HuH-7 (cell line): ENCODE data around the gene PCDHB10.
"Not testable (repeated sequence)": the region's sequence is repeated elsewhere in the genome, so short reads cannot be mapped to it uniquely, and the experiment has no call there.

Experiments
- DNase-seq: peaks from one replicate; pipeline ENCODE4 v3.0.0; 2011; ENCODE audit warnings: low spot score

Gene PCDHB10

GRCh38 chr5:141188682-141189081 is 3.5 kb upstream of the PCDHB10 start:
- not testable (repeated sequence) for DNase-seq

DNA sequence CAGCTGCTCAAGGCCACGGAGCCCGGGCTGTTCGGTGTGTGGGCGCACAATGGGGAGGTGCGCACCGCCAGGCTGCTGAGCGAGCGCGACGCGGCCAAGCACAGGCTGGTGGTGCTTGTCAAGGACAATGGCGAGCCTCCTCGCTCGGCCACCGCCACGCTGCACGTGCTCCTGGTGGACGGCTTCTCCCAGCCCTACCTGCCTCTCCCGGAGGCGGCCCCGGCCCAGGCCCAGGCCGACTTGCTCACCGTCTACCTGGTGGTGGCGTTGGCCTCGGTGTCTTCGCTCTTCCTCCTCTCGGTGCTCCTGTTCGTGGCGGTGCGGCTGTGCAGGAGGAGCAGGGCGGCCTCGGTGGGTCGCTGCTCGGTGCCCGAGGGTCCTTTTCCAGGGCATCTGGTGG is 3.0 kb upstream of the PCDHB10 start:
- not testable (repeated sequence) for DNase-seq

GRCh38 chr5:141194332-141194731 is 2.2 kb downstream of the PCDHB10 start:
- not testable (repeated sequence) for DNase-seq

- DNase-seq, result no peak
Measured at GRCh38 chr5:141196363-141196762, 4.2 kb downstream of the PCDHB10 start.

DNA sequence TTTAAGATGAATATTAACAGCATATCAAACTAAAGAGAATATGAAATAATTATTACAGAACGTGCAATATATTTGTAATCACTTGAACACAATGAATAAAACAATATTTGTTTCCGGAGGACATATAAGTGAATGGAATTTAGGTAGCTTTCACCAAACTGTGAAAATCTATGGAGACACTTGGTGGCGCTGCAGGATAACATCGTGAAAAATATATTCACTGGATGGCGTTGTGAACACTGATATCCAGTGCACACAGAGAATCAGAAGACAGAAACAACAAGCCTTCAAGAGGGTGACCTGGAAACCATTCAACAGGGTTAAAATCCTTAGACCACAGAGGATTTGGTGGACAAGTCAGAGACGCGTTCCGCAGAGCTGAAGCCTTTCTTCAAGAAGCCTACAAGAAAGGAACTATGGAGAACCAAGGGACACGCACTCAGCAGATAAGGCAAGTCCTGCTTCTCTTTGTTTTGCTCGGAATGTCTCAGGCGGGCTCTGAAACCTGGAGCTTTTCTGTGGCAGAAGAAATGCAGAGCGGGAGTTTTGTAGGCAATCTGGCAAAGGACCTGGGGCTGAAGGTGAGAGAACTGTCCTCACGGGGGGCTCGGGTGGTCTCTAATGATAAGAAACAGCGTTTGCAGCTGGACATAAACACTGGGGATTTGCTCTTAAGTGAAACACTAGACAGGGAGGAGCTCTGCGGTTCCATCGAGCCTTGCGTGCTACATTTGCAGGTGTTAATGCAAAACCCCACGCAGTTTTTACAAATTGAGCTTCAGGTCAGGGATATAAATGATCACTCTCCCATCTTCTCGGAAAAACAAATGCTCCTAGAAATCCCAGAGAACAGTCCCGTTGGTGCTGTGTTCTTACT is 7.4 kb downstream of the PCDHB10 start, which contains the start of gene PCDHB11:
PCDHB11 (plus strand) TSS at position 269 of the 877 bp plus-strand sequence; CDS start at position 417, 148 bp downstream.
- DNase-seq, result peak; percentile 77

GRCh38 chr5:141201126-141201525 is 9.0 kb downstream of the PCDHB10 start:
- not testable (repeated sequence) for DNase-seq

DNA sequence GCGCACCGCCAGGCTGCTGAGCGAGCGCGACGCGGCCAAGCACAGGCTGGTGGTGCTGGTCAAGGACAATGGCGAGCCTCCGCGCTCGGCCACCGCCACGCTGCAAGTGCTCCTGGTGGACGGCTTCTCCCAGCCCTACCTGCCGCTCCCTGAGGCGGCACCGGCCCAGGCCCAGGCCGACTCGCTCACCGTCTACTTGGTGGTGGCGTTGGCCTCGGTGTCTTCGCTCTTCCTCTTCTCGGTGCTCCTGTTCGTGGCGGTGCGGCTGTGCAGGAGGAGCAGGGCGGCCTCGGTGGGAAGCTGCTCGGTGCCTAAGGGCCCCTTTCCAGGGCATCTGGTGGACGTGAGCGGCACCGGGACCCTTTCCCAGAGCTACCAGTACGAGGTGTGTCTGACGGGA is 9.5 kb downstream of the PCDHB10 start:
- DNase-seq, result not testable (repeated sequence)

- DNase-seq, result peak; percentile 43
Measured at GRCh38 chr5:141208478-141208877, 16.3 kb downstream of the PCDHB10 start, which contains the start of gene PCDHB12. PCDHB12 (plus strand) TSS chr5:141208719; CDS start chr5:141208908, 189 bp downstream.

DNA sequence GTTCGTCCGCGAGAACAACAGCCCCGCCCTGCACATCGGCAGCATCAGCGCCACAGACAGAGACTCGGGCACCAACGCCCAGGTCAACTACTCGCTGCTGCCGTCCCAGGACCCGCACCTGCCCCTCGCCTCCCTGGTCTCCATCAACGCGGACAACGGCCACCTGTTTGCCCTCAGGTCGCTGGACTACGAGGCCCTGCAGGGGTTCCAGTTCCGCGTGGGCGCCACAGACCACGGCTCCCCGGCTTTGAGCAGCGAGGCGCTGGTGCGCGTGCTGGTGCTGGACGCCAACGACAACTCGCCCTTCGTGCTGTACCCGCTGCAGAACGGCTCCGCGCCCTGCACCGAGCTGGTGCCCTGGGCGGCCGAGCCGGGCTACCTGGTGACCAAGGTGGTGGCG is 18.1 kb downstream of the PCDHB10 start:
- DNase-seq, result not testable (repeated sequence)

- not testable (repeated sequence) for DNase-seq
Measured at GRCh38 chr5:141210849-141211248, 18.7 kb downstream of the PCDHB10 start.

- peak; percentile 59 for DNase-seq
Measured at GRCh38 chr5:141213656-141214339, 21.6 kb downstream of the PCDHB10 start, which contains the start of gene PCDHB13. PCDHB13 (plus strand) TSS chr5:141213919; CDS start chr5:141214124, 205 bp downstream.

GRCh38 chr5:141214583-141214982 is 22.4 kb downstream of the PCDHB10 start:
- not testable (repeated sequence) for DNase-seq

GRCh38 chr5:141215504-141215903 is 23.4 kb downstream of the PCDHB10 start:
- not testable (repeated sequence) for DNase-seq

DNA sequence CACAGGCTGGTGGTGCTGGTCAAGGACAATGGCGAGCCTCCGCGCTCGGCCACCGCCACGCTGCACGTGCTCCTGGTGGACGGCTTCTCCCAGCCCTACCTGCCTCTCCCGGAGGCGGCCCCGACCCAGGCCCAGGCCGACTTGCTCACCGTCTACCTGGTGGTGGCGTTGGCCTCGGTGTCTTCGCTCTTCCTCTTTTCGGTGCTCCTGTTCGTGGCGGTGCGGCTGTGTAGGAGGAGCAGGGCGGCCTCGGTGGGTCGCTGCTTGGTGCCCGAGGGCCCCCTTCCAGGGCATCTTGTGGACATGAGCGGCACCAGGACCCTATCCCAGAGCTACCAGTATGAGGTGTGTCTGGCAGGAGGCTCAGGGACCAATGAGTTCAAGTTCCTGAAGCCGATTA is 23.9 kb downstream of the PCDHB10 start:
- not testable (repeated sequence) for DNase-seq

GRCh38 chr5:141223112-141223783 is 31.1 kb downstream of the PCDHB10 start, which contains the start of gene PCDHB14:
PCDHB14 (plus strand) TSS chr5:141223343; CDS start chr5:141223506, 163 bp downstream.
- DNase-seq, result peak; percentile 58

- DNase-seq, result not testable (repeated sequence)
Measured at GRCh38 chr5:141224844-141225243, 32.7 kb downstream of the PCDHB10 start.

DNA sequence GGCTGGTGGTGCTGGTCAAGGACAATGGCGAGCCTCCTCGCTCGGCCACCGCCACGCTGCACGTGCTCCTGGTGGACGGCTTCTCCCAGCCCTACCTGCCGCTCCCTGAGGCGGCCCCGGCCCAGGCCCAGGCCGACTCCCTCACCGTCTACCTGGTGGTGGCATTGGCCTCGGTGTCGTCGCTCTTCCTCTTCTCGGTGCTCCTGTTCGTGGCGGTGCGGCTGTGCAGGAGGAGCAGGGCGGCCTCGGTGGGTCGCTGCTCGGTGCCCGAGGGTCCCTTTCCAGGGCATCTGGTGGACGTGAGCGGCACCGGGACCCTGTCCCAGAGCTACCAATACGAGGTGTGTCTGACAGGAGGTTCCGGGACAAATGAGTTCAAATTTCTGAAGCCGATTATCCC is 33.3 kb downstream of the PCDHB10 start:
- not testable (repeated sequence) for DNase-seq

DNA sequence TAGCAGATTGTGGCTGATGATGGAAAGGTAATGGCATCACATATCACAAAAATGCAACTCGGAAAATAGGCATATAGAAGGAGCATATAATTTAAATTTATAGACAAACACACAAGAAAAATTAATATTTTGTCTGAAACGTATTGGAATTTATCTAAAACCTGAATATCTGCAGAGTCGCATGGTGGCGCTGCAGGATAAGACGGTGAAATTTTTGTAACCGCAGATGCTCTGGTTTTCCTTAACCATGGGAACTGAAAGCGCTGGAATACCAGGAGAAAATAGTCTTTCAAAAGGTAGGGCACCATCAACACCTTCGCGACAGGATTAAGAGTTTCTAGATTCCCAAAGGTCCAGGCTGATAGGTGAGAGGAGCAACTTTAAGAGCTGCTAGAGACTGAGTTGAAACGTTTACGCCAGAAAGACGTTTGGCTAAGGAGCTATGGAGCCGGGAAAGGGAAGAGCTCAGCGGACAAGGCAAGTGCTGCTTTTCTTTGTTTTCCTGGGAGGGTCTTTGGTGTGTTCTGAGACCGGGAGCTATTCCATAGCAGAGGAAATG is 42.0 kb downstream of the PCDHB10 start:
- no peak for DNase-seq

- DNase-seq, result not testable (repeated sequence)
Measured at GRCh38 chr5:141235922-141236321, 43.8 kb downstream of the PCDHB10 start.

GRCh38 chr5:141236516-141237313 is 44.6 kb downstream of the PCDHB10 start:
- DNase-seq, result no peak

GRCh38 chr5:141241496-141241895 is 49.3 kb downstream of the PCDHB10 start:
- DNase-seq, result no peak
